Dermis blood vessel endothelial cell (primary cell): ENCODE measurements around the gene KLHL11. TPM values are rescaled to one million over a fixed set of nuclear protein-coding genes. Genes with fewer than 3 reads are reported as not detected.

Source experiments
- DNase-seq: peaks from one replicate; pipeline ENCODE4 v3.0.0; 2010
- total RNA-seq: library from RNA; depleted of rRNA; stranded (reverse); fragments of >200 nt; gene quantifications from 2 replicates; pipeline ENCODE4 v1.2.3, GENCODE V29; 2014

Gene KLHL11
- total RNA-seq, 1 donor from 2014 or later = 35.7 TPM

GRCh38 chr17:41806685-41807445 lies 58.4 kb downstream of the KLHL11 start:
- no peak for DNase-seq

Other genes with a start within 250 kb of the KLHL11 start
- gene KRT17, start 240.8 kb downstream of the KLHL11 start, total RNA-seq = 2.0 and 3.7 TPM in 2 replicates
- 93.3 and 128 TPM in 2 replicates for gene EIF1, start 176.5 kb downstream of the KLHL11 start, total RNA-seq
- gene GAST, start 153.1 kb downstream of the KLHL11 start, total RNA-seq = not detected in 2 replicates
- 0.23 and 0.68 TPM in 2 replicates for gene HAP1, start 130.8 kb downstream of the KLHL11 start, total RNA-seq
- gene JUP, start 78.7 kb downstream of the KLHL11 start, total RNA-seq = 416 and 862 TPM in 2 replicates
- 65.4 and 79.3 TPM in 2 replicates for gene P3H4, start 53.5 kb downstream of the KLHL11 start, total RNA-seq
- gene FKBP10, start 52.4 kb downstream of the KLHL11 start, total RNA-seq = 186 and 244 TPM in 2 replicates
- gene NT5C3B, start 29.2 kb downstream of the KLHL11 start, total RNA-seq = 53.0 and 102 TPM in 2 replicates
- gene KLHL10, start 27.6 kb downstream of the KLHL11 start, total RNA-seq = 0.05 TPM in 1 of 2 replicates, not detected in the other
- gene ACLY, start 53.5 kb upstream of the KLHL11 start, total RNA-seq = 195 and 384 TPM in 2 replicates
- 0.28 and 0.34 TPM in 2 replicates for gene ODAD4, start 65.2 kb upstream of the KLHL11 start, total RNA-seq
- 48.7 and 63.1 TPM in 2 replicates for gene CNP, start 101.4 kb upstream of the KLHL11 start, total RNA-seq
- 68.2 and 89.0 TPM in 2 replicates for gene DNAJC7, start 152.0 kb upstream of the KLHL11 start, total RNA-seq
- gene NKIRAS2, start 154.7 kb upstream of the KLHL11 start, total RNA-seq = 44.2 and 46.6 TPM in 2 replicates
- 0.17 and 0.33 TPM in 2 replicates for gene C17orf113, start 185.2 kb upstream of the KLHL11 start, total RNA-seq
- not detected in 2 replicates for gene ZNF385C, start 233.1 kb upstream of the KLHL11 start, total RNA-seq
- gene DHX58, start 247.3 kb upstream of the KLHL11 start, total RNA-seq = 6.9 and 10.6 TPM in 2 replicates